ENCODE measurements around the gene PTAR1.
A peak's percentile ranks its signal among the peaks of the same experiment; 100 is the strongest.

The PTAR1 gene

DNA sequence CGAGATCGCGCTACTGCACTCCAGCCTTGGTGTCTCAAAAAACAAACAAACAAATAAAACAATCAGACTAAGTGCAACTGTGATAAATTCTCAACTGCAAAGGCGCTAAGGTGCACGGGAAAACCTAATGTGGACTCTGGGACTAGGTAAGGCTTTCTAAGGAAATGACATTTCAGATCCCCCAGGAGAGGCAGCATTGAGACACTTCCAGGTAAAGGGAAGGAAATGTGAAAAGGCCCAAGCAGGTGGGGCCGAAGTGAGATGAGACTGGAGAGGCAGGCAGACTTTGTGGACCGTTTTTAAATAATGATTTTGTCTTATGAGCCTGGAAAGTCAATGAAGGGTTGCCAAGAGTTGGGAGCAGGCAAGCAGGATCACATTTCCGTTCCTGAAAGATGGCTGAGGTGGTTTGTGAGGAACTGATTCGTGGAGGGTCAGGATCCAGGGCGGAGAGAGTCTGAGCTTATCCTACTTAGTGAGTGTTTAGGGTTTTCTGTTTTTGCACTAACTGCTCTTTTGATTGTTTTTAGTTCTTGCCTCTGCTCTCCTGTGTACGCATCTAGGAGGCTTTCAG is 85.6 kb downstream of the PTAR1 start:
- Histone ChIP-seq H3K4me1 (ENCODE audit: control insufficient read depth, insufficient read depth, low read length) (peaks cover 4% of the 10 kb centered on the region), H3K27ac (ENCODE audit: low read depth, low read length) (no peak overlapping the region), H3K36me3 (ENCODE audit: control insufficient read depth, insufficient read depth, low read length) (no peaks in the 10 kb centered on the region), H3K4me3 (ENCODE audit: low read depth, low read length) (no peak overlapping the region), H3K9ac (ENCODE audit: low read length) (no peak overlapping the region), H3K9me3 (ENCODE audit: control insufficient read depth, insufficient read depth, low read depth, low read length) (no peaks in the 10 kb centered on the region), H3K27me3 (ENCODE audit: control insufficient read depth, insufficient read depth, low read length) (peaks cover 25% of the 10 kb centered on the region)

DNA sequence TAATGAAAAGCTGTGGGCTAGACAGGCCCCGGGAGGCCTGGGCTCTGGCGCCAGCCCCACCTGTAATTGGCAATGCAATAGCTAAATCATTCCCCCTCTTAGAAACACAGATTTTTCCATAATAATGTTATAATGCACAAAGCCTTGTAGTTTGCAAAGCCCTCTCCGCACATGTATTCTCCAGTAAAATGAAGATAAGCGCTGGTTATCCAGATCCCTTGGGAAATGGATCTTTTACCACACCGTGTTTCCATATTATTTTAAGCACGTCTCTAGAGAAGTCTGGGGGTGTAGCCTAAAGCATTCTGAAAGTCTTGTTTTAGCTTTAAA is 86.5 kb downstream of the PTAR1 start:
- H3K4me3 ChIP-seq (ENCODE audit: low read depth, low read length): peak overlapping the region; percentile 66
- H3K9ac ChIP-seq (ENCODE audit: low read length): peak overlapping the region; percentile 27
- peaks cover 4% of the 10 kb centered on the region for H3K4me1 ChIP-seq (ENCODE audit: control insufficient read depth, insufficient read depth, low read length)
- no peak overlapping the region for H3K27ac ChIP-seq (ENCODE audit: low read depth, low read length)
- no peaks in the 10 kb centered on the region for H3K36me3 ChIP-seq (ENCODE audit: control insufficient read depth, insufficient read depth, low read length)
- H3K9me3 ChIP-seq (ENCODE audit: control insufficient read depth, insufficient read depth, low read depth, low read length): no peaks in the 10 kb centered on the region
- peaks cover 34% of the 10 kb centered on the region for H3K27me3 ChIP-seq (ENCODE audit: control insufficient read depth, insufficient read depth, low read length)

DNA sequence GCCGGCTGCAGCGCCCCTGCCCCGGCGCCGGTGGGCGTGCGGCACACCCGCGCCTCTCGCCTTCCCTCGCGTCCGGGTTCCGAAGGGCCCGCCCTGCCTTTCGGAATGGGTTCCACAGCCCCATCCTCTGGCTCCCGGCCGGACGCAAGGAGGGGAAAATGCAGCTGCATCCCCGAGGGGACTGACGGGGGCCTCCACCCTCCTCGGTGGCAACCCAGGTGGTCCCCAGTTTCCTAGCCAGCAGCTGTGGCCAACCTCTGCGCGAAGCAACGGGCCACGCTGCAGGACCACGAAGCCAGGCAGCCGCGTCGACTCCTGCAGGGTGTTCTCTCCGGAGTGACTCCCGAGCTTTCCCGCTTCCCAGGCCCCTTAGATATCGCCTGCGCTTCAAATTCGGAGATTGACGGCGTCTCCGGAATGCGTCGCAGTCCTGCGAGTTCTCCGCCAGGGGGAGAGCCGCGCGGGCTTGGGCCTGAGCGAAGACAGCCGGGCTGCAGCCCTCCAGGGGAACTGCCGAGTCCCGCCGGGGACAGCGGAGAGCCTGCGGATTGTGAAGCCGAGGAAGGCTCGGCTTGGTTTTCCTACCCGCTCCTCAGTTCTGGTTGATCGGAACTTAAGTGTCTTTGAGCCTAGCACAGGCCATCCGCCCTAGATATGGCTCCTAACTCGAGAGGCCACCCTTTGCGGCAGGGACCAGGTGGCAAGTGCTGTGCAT is 87.1 kb downstream of the PTAR1 start:
- H3K9ac ChIP-seq (ENCODE audit: low read length): peak overlapping the region; percentile 41
- no peaks in the 10 kb centered on the region for H3K9me3 ChIP-seq (ENCODE audit: control insufficient read depth, insufficient read depth, low read depth, low read length)
- no peak overlapping the region for H3K27ac ChIP-seq (ENCODE audit: low read depth, low read length)
- peak overlapping the region; percentile 66 for H3K4me3 ChIP-seq (ENCODE audit: low read depth, low read length)
- H3K4me1 ChIP-seq (ENCODE audit: control insufficient read depth, insufficient read depth, low read length): peaks cover 9% of the 10 kb centered on the region
- H3K36me3 ChIP-seq (ENCODE audit: control insufficient read depth, insufficient read depth, low read length): no peaks in the 10 kb centered on the region
- peaks cover 38% of the 10 kb centered on the region for H3K27me3 ChIP-seq (ENCODE audit: control insufficient read depth, insufficient read depth, low read length)

DNA sequence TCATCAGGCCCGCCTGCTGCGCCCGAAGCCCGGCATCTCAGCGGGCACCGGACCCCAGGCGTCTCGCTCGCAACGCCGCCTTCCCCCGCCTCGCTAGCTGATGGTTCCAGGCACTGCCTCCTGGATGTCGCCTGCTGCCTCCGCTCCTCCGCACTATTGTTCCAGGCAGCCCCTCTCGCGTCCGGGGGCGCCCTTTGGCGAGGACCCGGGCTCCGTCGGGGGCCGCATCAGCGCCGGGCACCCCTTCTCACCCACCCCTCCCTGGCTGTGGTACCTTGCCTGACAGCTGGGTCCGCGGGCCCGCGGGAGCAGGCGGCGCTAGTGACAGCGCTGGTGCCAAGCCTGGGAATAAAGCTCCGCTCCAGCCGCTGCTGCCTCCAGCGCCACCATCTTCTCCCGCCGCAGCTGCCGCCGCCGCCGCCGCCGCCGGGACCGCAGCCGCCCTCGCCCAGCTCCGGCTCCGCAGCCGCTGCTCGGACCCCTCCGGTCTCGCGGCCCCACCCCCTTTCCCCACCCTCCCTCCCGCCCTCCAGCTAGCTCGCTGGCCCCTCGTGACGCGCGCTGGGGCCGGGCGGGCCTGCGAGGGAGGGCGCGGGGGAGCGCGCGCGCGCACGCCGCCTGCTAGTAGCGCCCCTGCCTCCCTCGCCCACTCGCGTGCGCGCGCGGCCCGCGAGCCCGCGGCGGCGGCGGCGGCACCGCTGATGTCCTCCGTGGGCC is 87.8 kb downstream of the PTAR1 start, which contains the start of gene APBA1:
Gene APBA1, minus strand, starts transcription at position 493 of the 717 bp plus-strand sequence.
- Histone ChIP-seq H3K9me3 (ENCODE audit: control insufficient read depth, insufficient read depth, low read depth, low read length) (no peaks in the 10 kb centered on the region), H3K4me3 (ENCODE audit: low read depth, low read length) (peak within 1 kb of the TSS; percentile 70), H3K27me3 (ENCODE audit: control insufficient read depth, insufficient read depth, low read length) (peaks cover 40% of the 10 kb centered on the region), H3K27ac (ENCODE audit: low read depth, low read length) (no peak within 1 kb of the TSS), H3K9ac (ENCODE audit: low read length) (peak within 1 kb of the TSS; percentile 41), H3K4me1 (ENCODE audit: control insufficient read depth, insufficient read depth, low read length) (peaks cover 17% of the 10 kb centered on the region), H3K36me3 (ENCODE audit: control insufficient read depth, insufficient read depth, low read length) (no peaks in the 10 kb centered on the region)

DNA sequence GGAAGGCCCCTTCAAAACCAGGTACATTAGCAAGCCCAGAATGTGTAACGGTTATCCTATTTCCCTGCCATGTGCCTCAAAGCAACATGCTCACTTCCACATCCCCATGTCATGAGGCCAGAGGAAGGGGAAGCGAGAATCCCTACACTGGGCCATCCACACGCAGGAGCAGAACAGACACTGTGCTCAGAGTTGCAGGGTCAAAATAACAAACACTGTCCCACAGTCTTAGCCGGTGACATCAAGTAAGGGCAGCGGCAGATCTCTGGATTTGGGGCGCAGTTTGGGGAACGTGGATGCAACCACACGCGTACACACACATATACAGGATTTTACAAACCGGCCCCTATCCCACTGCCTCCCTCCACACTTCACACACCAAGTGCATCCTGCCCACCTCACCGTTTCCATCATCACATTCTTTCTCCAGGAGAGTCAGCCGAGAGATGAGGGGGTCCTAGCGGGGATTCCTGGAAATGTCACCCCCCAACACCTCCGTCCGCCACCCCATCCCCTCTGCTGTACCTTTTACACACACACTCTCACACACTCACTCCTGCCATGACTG is 88.4 kb downstream of the PTAR1 start:
- H3K27ac ChIP-seq (ENCODE audit: low read depth, low read length): no peak overlapping the region
- peaks cover 40% of the 10 kb centered on the region for H3K27me3 ChIP-seq (ENCODE audit: control insufficient read depth, insufficient read depth, low read length)
- peak overlapping the region; percentile 70 for H3K4me3 ChIP-seq (ENCODE audit: low read depth, low read length)
- H3K9me3 ChIP-seq (ENCODE audit: control insufficient read depth, insufficient read depth, low read depth, low read length): no peaks in the 10 kb centered on the region
- no peaks in the 10 kb centered on the region for H3K36me3 ChIP-seq (ENCODE audit: control insufficient read depth, insufficient read depth, low read length)
- H3K9ac ChIP-seq (ENCODE audit: low read length): no peak overlapping the region
- peaks cover 19% of the 10 kb centered on the region for H3K4me1 ChIP-seq (ENCODE audit: control insufficient read depth, insufficient read depth, low read length)

DNA sequence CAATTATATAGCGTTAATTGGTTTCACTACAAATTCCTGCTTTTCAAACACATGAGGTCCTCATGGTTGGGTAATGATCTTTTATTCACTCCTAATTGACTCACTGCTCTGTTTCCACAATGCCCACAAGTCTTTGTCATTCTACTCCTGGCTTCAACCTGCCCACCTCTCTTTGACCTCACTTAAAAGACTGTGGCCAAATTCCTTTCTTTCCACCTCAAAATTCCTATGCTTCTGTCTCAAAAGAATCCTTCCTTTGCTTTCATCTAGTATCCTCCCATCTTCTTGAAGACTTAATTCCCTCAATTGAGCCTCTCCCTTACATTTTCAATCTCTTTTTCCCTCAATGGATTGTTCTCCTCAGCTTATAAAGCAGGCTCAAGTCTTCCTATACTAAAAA is 92.5 kb downstream of the PTAR1 start:
- no peaks in the 10 kb centered on the region for H3K9me3 ChIP-seq (ENCODE audit: control insufficient read depth, insufficient read depth, low read depth, low read length)
- no peak overlapping the region for H3K27ac ChIP-seq (ENCODE audit: low read depth, low read length)
- H3K36me3 ChIP-seq (ENCODE audit: control insufficient read depth, insufficient read depth, low read length): no peaks in the 10 kb centered on the region
- no peak overlapping the region for H3K9ac ChIP-seq (ENCODE audit: low read length)
- peaks cover 40% of the 10 kb centered on the region for H3K27me3 ChIP-seq (ENCODE audit: control insufficient read depth, insufficient read depth, low read length)
- H3K4me3 ChIP-seq (ENCODE audit: low read depth, low read length): peak overlapping the region; percentile 21; the same call in 1 of the 2 replicates
- H3K4me1 ChIP-seq (ENCODE audit: control insufficient read depth, insufficient read depth, low read length): peaks cover 20% of the 10 kb centered on the region

DNA sequence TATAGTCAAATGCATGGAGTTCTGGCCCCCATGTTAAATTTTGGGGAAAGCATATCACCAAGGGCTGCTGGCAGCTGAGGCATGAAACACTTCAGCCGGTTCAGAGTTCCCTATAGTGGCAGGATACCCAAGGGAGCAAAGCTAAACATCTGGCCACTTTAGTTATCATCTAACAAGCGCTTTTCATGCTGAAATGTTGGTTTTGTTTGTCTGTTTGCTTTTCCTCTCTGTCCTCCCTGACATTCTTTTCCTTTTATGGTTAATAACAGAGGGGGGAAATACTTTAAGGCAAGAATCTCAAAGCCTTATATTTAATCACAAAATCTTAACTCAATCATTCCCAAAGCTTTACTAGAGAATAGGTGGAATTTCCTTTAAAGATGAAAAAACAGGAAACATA is 99.5 kb downstream of the PTAR1 start:
- Histone ChIP-seq H3K4me3 (ENCODE audit: low read depth, low read length) (no peak overlapping the region), H3K36me3 (ENCODE audit: control insufficient read depth, insufficient read depth, low read length) (no peaks in the 10 kb centered on the region), H3K4me1 (ENCODE audit: control insufficient read depth, insufficient read depth, low read length) (peaks cover 9% of the 10 kb centered on the region; the same call in 1 of the 2 replicates), H3K9ac (ENCODE audit: low read length) (no peak overlapping the region), H3K9me3 (ENCODE audit: control insufficient read depth, insufficient read depth, low read depth, low read length) (no peaks in the 10 kb centered on the region), H3K27me3 (ENCODE audit: control insufficient read depth, insufficient read depth, low read length) (no peaks in the 10 kb centered on the region), H3K27ac (ENCODE audit: low read depth, low read length) (no peak overlapping the region)
